NCI-H1417 (cell line): ENCODE measurements around the gene G0S2.

Source experiments
- DNase-seq, 3 experiments: peaks; one replicate each; lab custom pipeline; 2025; lab: John Stamatoyannopoulos, UW

The G0S2 gene

GRCh38 chr1:209720326-209720725, 45.1 kb downstream of the G0S2 start:
- no peak for DNase-seq

GRCh38 chr1:209720826-209721225, 45.6 kb downstream of the G0S2 start:
- DNase-seq, result no peak

GRCh38 chr1:209721323-209721722, 46.1 kb downstream of the G0S2 start:
- DNase-seq, result no peak

GRCh38 chr1:209723265-209723664, 48.1 kb downstream of the G0S2 start:
- no peak for DNase-seq

GRCh38 chr1:209723756-209724693, 48.8 kb downstream of the G0S2 start:
- no peak for DNase-seq
